Hematopoietic multipotent progenitor cell (in vitro differentiated cells): Measurements from ENCODE around the gene KIAA0408. TPM values are rescaled to one million over a fixed set of nuclear protein-coding genes. Genes with fewer than 3 reads are reported as not detected.
"Not testable (repeated sequence)": the region's sequence is repeated elsewhere in the genome, so short reads cannot be mapped to it uniquely, and the experiment has no call there.

Experiments
- DNase-seq, 3 donors: peaks; one replicate each; pipeline ENCODE4 v3.0.0-alpha.2; 2011 to 2015; ENCODE audit warnings: low read depth in 2 of 3, low spot score in 2 of 3
- total RNA-seq: library from RNA; depleted of rRNA; stranded (reverse); fragments of >200 nt; gene quantifications from one replicate; pipeline ENCODE4 v1.2.3, GENCODE V29; 2012

The KIAA0408 gene
- total RNA-seq, 1 donor, result under 0.01 TPM

DNA sequence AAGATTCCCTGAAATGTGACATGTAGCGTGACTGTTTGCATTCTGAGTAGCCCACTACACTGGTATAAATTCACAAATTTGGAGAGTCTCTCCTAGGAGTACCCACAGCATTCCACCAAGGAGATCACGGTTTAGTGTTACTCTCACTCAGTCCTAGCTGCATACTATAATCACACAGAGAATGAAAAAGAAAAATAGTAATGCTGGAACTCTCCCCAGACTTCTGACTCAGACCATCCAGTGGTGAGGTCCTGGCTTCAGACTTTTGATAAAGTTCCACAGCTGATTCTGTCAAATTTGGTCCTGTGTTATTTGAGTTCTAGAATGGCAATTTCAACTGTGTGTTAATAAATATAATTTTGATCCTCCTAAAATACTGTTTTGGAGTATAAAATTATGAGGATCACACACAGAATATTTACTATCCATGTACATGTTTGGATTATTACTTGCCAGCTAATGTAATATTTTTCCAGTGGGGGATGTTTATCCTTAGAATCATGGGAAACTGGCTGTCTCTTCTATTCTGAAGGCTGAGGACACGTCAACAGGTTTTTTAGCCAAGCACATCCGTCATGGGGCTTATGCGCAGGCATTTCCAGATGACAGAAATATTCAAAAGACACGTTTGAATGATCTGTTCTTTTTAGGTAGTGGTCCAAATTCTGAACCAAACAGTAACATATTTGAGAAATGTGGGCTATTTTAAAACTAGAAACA lies 5.1 kb upstream of the KIAA0408 start:
- DNase-seq, result no peak

DNA sequence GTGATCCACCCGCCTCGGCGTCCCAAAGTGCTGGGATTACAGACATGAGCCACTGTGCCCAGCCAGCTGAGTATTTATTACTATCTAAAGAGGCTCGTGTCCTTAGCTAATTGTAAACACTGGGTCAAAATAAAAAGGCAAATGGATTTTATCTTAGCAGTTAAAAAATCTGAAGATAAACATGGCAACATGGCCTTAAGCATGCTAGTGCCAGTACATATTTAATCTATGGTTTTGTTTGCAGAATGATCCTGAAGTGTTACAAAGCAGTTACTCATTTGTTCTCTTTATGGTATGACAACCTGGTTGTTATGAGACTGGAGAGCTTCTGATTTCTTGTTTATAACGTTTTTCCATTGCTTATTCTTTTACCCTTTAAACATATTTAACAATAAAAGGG lies 3.9 kb upstream of the KIAA0408 start:
- no peak for DNase-seq

DNA sequence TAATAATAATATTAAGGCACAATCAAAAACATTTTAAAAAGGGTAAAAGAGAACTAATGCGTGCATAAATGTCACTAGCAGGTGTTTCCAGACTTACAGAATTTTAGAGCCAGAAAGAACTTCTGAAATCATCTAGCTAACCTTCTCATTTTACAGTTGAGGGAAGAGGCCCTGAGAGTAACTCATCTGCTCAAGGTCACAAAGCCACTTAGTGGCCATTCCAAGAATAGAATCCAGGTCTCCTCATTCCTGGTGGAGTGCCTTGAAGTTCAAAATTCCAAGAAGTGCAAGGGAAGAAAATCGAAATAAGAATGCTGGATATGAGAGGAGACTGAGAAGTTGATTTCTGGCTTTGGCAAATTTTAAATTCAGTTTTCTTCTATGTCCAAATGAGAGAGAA lies 3.2 kb upstream of the KIAA0408 start:
- no peak for DNase-seq

DNA sequence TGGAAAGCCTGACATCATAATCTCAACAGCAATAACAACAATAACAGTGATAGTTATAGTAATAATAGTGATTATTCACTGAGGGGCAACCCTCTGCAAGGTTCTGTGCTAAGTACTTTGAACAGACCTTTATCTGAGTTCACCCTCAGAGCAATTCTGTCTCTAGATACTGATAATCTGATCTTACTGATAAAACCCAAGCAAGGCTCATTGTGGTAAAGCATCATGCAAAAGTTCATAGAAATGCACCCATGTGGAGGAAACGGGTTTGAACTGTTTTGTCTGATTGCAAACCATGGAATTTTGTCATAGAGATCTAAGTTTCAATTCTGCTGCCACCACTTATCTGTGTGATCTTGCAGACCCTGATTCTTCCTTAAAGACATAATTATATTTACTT lies 1.3 kb upstream of the KIAA0408 start:
- peak in 1 of 3 donors; percentile 54 for DNase-seq

DNA sequence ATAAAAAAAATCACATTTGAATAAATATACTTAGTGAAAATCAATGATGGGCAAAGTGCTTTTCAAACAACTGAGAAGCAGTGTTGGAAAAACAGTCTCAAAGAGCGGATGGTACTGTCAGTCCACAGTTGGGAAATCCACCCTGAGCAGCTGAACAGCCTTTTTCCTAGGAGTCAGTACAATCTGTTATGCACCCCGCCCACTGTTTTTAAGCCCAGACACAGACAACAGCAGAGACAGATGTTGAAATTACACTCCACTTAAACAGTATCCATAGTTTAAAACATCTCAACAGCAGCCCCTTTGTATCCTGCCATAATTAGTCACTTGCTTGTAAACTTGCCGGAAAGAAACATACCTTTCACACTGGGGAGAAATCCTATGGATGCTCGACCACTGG lies 372 bp downstream of the KIAA0408 start:
- no peak for DNase-seq

DNA sequence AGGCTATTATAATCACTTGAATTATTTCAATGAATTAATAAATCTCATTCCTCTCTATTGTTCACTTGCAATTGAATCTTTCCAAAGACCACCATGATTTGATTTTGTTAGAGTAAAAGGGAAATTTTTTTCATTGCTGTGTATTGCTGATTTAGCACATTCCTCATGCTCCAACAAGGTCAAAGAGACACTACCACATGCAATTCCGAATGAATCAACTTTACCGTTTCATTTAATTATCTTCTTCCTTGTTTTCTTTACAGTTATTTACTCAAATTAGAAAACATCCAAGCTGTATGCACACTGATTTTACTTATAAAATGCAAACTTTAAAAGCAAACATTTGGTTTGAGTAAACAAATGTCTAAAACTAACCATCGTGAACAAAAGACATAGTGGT lies 967 bp downstream of the KIAA0408 start:
- DNase-seq, result no peak

DNA sequence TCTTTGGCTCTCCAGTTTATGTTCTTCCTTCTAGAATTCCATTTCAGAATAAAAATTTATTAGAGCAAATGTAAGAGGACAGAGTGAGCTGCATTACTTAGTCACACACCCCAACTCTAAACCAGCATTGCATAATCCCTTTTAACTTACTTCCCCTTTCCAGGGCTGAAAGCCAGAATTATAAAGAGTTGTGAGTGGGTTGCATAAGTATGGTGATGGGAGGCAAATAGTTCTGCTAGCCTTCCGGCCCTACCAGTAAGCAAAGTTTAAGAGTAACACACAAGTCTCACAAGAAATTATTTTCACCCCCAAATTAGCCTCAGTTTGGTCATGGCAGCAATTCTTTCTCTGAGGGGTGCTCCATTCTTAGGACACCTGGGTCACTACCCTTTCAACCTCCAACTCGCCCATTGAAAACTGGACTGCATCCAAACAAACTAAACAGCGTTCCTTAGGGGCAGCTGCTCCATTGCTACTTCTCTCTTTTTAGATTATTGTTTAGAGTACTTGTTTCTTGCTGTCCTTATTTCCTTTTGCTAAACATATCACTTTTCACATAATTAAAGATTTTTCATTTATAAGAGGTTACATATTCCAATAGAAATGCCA lies 1.6 kb downstream of the KIAA0408 start:
- DNase-seq, result peak in 2 of 3 donors; percentile 56 to 89

DNA sequence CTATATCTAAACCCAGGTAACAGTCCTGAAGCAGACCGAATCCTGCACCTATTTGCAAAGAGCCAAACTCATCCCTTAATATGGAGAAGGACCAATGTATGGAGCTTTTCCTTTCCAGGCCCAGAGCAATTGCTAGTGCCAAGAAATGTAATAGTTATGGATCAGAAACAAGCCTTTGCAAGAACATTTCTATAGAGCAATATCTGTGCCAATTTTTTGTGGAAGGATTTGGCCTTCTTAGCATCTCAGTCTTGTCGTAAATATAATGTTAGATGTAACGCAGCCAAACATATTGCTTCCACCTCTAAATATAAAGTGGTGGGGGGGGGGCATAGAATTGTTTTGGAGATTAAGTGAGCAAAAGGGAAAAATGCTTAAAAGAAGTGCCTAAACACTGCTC lies 2.7 kb downstream of the KIAA0408 start:
- DNase-seq, result no peak

DNA sequence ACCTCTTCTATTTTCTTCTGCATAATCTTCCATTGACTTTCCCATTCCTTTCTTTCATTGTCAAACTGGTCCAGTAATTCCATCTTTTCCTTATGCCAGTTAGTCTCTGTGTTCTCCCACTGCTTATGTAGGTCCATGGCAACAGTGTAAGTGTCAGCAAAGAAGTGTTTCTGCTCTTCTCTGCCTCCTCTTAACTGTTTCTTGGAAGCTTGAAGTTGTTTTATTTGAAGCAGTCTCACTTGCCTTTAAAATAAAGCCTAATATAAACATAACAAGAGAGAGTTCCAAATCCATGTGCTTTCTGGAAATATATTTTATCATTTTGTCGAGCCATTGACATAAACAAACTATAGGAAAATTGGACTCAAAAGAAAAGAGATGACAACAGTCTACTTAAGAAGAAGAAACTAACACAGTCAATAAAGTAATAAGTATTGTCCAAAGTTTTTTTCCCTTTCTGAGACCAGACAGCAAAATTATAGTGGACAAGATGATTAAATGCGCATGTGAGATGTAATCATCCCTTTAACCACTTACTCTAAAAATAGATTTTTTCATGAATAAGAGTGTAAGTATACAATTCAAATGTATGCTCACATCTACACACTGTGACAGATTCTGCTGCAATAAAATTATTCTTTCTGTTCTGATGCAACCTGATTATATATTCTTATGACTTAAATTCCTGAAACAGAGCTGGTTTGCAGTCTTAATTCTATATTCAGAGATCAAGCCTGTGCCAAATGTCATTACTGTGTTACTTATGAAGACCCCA lies 5.2 kb downstream of the KIAA0408 start:
- no peak for DNase-seq

DNA sequence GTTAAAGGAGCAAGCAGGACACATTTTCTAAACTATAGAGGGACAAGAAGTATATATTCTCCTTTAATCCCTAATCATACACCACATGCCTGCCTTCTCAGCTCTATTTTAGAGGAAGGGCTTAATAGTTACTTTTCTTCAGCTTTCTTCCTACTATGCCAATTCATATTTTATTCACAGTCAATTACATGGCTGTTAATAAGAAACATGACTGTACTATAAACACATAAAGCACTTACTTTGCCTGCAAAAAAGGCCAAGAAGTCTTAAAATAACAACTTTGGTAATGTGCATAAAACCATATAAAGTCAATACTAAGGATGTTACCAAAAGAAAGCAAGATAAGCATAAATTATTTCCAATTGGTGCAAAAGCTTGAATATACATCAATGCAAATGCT lies 6.4 kb downstream of the KIAA0408 start:
- DNase-seq, result no peak

DNA sequence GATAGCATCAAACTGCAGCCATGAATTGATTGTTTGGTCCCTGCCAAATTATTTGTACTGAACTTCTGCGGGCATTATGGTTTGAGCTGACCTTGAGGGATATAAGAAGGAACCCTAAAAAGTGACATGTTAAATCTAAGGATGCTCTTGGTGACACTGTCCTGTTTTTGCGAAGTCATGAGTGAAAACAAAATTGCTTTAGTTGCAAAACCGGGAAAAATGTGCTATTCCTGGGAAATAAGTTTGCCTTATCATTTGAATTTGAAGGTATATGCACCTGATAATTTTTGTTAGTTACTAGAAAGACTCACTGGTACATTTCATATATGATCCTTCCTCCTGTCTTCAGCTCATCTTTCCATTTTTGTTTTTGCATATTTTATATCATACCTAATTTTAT lies 7.8 kb downstream of the KIAA0408 start:
- DNase-seq, result no peak

DNA sequence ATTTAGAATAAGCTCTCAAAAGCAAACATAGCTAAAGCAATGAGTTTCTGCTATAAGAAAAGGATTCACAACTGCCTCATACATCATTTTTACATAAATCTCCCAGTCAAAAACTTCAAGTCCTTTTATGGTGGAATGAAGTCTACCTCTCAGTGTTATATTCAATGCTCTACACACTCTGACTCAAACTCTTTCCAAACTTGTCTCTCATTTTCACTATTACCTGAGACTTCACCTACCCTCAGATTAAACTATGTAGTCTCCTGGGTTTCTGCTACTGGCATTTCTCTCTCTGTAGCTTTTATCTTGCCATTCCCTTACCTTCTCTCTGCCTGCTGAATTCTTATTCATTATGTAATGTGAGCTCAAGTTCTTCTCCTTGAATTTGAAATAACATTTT lies 11.4 kb downstream of the KIAA0408 start:
- DNase-seq, result no peak

DNA sequence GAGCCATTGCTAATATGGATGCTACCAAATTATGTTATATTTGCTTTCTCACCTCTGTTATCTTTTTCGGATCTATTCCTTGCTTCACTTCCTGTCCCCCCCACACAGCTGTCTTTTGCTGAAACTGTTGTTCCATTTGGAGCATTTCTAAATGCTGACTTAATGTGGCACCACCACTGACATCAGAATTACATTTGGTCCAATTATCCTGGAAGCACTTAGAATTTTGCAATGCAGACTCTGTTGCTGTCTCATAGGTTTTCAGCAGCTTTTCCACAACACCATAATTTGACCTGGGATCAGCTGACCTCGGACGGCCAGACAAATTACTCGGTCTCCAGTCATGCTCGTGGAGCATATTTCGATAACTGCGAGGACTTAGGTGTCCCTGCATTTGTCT lies 12.8 kb downstream of the KIAA0408 start:
- no peak for DNase-seq

DNA sequence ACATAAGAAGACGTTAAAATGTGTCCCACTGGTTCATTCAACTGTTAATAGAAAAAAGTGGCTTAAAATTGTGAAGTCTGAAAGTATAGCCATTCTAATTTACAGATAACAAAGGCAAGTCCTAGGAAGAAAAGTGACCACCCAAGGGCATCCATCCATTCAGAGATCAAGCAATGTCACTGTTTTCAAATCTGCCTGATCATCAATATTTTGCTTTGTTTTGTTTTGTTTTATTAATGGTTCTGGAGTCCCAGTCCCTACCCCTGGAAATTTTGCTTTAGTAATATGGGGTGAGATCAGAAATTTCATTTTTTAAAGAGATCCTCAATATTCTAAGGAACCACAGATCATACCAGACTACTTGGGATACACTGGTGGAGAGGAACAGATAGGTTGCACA lies 17.3 kb downstream of the KIAA0408 start:
- no peak for DNase-seq

DNA sequence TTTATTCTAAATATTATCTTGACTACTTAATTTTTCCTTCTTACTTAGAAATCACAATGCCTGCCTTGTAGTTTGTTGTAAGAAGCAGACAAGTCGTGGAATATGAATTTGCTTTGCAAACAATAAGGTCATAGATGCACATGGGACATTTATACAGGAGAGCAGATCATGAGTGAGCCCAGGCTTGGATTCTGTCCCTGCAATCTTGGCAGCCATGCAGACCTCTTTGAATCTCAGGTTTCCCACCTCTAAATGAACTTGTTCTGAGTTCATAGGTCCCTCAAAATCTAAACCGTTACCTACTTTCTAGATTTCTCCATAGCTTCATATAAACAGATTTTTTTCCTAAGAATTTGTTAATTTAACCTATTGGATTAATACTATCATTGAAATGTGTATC lies 19.5 kb downstream of the KIAA0408 start:
- no peak for DNase-seq

DNA sequence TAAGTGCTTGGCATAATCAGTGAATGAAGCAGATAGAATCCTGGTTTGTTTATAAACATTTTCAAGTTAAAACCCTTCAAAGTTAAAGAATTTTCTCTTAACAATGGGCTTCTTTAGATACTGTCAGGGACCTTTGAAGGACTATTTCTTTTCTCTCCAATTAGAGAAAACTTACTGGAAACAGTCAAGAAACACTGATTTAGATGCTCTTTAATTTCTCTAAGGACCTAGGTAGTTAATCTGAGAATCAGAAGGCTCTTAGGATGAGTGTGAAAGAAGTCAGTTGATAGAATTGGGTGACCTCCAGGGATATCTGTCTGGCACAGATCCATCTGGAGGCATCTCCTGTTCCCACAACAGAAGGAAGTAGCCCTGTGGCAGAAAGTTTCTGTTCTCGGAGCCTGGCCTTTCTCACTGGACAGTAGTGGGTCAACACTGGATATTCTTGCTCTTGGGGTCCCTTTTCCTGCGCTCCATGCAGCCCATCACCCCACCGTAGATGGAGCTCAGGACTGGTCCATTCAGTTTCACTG lies 22.5 kb downstream of the KIAA0408 start:
- DNase-seq, result no peak

DNA sequence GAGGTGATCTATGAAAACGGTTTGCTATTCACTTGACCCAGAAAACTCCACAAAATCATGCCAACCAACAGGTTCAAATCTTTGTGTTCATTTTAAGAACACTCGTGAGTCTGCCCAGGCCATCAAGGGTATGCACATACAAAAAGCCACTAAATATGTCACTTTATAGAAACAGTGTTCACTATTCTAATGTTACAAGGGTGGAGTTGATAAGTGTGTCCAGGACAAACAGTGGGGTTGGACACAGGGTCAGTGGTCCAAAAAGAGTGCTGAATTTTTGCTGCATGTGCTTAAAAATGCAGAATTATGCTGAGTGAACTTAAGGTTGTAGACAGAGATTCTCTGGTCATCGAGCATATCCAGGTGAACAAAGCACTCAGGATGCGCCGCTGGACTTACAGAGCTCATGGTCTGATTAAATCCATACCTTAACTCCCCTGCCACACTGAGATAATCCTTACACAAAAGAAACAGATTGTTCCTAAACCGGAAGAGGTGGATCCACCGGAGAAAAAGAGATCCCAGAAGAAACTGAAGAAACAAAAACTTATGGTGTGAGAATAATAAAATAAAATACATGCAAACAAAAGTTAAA lies 23.5 kb downstream of the KIAA0408 start:
- no peak for DNase-seq

DNA sequence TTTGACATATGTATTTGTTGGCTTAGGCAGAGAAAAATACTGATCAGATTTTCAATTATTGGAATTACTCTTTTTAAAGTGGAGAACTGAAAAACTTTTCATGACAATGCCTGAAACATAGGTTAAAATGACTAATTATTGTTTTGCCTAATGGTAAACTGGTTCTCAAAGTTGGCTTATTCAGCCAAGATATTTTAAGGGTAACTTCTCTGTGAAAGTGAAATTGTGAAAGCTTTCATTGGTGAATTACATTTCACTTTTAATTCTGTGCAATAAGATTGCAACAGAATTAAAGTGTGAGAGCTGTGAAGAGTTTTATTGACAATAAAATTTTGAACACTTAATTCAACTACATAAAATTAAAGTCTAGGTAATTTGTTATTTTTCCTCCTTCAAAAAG lies 24.5 kb downstream of the KIAA0408 start:
- DNase-seq, result no peak

DNA sequence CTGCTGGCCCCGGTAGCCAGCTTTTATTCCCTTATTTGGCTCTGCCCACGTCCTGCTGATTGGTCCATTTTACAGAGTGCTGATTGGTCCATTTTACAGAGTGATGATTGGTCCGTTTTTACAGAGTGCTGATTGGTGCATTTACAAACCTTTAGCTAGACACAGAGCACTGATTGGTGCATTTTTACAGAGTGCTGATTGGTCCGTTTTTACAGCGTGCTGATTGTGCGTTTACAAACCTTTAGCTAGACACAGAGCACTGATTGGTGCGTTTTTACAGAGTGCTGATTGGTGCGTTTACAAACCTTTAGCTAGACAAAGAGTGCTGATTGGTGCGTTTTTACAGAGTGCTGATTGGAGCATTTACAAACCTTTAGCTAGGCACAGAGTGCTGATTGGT lies 30.6 kb downstream of the KIAA0408 start:
- DNase-seq, result not testable (repeated sequence)

DNA sequence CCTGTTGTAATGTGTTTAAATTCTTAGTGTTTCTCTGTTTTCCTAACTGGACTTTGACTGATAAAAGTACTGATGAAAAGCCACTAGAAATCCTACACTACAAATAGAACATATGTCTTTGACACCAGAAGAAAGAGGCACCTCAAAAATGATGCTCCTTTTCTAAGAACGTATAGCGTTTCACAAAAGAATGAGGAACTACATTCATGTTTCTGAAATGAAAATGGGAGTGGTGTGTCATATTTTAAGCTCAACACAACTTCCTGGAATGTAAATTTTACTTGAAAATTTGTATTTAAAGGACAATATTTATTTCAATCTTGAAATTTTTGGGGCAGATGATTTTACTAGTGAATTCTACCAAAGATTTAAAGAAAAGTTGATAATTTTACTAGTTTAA lies 35.3 kb downstream of the KIAA0408 start:
- peak in 1 of 3 donors; percentile 12 for DNase-seq

DNA sequence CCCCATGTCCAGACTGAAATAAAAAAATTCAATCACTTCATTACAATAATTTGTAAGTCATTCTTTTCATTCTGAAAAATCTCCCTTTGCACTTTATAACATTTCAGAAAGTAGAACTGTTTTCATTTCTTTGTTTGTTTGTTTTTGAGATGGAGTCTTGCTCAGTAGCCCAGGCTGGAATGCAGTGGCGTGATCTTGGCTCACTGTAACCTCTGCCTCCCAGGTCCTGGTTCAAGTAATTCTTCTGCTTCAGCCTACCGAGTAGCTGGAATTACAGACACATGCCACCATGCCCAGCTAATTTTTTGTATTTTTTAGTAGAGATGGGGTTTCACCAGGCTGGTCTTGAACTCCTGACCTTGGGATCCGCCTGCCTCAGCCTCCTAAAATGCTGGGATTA lies 38.0 kb downstream of the KIAA0408 start:
- DNase-seq, result not testable (repeated sequence)
